SKM-1 treated with dmso at 0.1 percent for 144 hours (cell line): ENCODE data around the gene SEPTIN5.
"Not testable (repeated sequence)": the region's sequence is repeated elsewhere in the genome, so short reads cannot be mapped to it uniquely, and the experiment has no call there.

ENCODE experiments used
- DNase-seq: peaks from one replicate; lab custom pipeline; 2025; ENCODE audit not compliant: unreplicated experiment; lab: John Stamatoyannopoulos, UW

SEPTIN5 gene

GRCh38 chr22:19680911-19681862 is 33.1 kb upstream of the SEPTIN5 start:
- no peak for DNase-seq

- no peak for DNase-seq
Measured at GRCh38 chr22:19681863-19682245, 32.4 kb upstream of the SEPTIN5 start.

GRCh38 chr22:19686946-19687345 is 27.4 kb upstream of the SEPTIN5 start:
- DNase-seq, result no peak

DNA sequence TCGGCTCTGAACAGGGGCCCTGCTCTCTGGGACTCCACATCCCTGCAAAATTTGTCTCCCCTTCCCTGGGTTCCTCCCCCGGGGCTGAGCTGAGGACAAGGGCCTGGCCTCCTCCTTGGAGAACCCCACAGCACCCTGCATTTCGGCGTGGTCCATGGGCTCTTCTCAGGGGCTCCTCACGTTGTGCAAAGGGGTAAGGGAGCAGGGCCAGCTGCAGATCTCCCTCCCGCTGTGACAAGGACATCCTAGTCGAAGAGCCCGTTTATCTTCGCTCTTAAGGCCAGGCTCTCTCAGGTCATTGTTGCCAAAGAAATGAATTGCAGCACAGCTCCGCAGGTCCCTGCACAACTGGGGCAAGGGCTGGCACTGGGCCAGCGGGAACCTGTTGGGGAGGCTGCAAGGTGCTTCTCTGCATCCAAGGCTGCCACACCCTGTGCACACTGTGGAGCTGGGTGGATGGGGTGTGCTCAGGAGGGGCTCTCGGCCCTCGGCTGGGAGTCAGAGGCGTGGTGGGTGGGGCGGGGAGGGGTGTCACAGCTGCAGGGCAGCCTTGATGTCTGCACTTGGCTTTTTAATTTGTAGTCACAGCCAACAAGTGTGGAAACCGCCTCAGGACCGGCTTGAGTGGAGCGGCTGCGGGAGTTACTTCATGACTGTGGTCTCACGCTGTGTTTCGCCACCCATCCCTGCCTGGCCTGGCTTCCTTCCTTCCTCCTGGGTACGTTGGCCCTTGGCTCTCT is 26.6 kb upstream of the SEPTIN5 start:
- DNase-seq, result peak; percentile 97

GRCh38 chr22:19688301-19689290 is 25.7 kb upstream of the SEPTIN5 start:
- DNase-seq, result no peak

DNA sequence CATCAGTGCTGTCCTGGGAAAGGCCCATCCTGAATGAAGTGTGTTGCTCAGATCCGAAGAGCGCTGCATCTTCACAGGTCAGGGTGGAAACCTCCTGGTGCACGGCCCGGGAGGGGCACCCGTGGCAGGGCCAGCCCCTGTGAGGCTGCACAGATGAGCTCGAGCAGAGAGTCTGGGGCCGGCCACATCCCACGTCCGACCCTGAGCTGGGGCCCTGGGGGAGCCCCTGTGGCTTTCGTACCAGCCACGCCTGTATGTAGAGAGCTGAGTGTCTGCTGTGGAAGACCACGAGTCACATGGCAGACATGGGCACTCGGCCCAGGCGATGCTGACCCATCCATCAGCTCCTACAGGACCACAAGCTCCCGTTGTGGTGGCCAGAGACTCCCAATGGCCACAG is 24.9 kb upstream of the SEPTIN5 start:
- DNase-seq, result no peak

DNA sequence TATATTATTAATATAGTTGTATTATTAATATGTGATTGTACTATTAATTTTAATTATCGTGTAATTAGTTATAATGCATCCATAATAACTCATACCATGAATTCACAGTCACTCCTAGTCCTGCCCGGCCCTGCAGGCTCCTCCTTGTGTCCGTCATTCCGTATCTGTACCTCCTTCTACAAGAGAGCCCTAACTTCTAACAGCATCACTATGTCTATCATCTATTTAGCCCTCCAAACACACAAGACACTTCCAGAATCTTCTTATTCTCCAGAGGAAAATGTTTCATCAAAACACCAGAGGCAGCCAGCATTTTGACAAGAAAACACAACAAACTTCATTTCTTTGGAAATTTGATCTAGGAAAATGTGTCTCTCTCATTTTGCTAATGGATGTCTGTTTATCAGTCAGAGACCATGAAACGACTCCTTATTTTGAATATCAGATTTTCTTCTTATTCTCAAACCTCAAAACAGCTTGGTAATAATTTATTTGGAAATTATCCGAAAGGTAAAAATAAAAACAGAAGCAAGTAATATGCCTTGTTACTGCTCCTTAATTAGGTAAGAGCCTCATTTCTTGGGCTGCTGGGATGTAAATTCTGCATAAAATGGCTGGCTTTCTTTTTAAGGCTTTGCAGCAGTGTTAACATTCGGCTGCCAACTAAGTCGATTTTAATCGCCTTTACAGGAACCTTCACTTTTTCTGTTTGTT is 23.1 kb upstream of the SEPTIN5 start:
- no peak for DNase-seq

DNA sequence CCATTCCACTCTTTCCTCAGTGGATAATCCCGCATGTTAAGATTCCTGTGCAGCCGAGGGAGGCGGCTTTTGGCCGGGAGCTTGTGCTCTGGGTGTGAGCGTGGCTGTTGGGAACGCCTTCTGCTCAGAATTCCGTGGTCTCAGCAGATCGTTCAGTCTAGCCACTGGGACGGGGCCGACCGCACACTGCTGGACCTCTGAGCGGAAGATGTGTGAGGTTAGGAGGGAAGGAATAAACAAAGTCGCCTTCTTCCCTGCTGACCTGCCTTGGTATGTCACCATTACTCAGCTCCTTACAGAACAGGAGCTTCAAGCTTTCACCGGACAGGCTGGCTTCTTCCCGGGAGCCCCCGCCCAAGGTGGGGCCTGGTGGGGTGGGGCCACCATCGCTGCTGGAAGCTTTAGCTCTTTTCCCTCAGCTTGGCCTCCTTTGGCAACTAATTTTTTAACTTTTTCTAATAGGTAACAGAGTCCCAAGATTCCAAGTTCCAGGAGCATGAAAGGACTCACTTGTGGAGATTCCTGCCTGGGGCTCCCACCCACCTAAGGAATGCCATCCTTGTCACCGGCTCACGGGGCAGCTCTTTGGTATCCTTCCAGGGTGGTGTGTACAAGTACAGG is 22.5 kb upstream of the SEPTIN5 start:
- no peak for DNase-seq

- no peak for DNase-seq
Measured at GRCh38 chr22:19693581-19693980, 20.7 kb upstream of the SEPTIN5 start.

GRCh38 chr22:19693981-19694670 is 20.2 kb upstream of the SEPTIN5 start:
- DNase-seq, result no peak

DNA sequence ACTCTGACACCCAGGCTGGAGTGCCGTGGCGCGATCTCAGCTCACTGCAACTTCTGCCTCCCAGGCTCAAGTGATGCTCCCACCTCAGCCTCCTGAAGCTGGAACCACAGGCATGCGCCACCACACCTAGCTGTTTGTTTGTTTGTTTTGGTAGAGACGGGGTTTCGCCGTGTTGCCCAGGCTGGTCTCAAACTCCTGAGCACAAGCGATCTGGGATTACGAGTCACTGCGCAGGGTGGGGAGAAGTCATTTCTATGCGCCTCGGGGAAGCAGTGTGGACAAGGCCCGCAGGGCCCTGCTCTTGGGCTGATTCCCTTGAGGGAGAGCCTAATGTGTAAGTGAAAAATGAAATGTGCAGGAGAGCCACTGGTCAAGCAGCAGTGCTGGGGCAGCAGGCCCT is 19.6 kb upstream of the SEPTIN5 start:
- DNase-seq, result no peak

DNA sequence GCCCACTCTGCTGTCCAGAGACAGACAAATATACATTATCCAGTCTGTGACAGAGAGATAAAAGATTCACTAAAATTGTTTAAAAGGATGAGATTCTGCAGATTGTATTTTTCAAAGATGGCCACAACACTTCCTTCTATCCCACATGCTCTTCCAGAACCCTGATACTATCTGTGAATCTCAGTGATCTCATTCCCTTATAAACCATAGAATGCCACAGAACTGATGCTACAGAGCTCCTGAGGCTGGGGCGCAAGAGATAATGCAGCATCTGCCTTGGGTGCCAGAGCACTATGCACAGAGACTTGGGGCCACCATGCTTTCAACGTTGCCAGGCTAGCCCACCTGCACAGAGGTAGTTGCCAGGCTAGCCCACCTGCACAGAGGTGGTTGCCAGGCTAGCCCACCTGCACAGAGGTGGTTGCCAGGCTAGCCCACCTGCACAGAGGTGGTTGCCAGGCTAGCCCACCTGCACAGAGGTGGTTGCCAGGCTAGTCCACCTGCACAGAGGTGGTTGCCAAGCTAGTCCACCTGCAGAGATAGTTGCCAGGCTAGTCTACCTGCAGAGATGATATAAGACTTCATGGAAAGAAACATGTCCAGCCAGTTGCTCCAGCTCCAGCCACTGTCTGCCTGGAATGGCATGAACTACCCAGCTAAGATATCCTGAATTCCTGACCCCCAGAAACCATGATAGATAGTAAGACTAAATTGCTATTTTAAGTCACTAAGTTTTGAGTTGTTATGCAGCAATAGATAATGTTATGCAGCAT is 17.6 kb upstream of the SEPTIN5 start:
- DNase-seq, result no peak

DNA sequence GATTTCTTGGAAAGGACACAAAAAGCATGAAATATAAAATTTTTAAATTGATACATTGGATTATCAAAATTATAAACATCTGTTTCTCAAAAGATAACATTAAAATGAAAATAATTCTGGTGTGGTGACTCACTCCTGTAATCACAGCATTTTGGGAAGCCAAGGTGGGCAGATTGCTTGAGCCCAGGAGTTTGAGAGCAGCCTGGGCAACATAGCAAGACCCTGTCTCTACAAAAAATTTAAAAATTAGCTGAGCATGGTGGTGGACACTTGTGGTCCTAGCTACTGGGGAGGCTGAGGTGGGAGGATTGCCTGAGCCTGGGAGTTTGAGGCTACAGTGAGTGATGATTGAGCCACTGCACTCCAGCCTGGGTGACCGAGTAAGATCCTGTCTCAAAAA is 16.4 kb upstream of the SEPTIN5 start:
- not testable (repeated sequence) for DNase-seq

GRCh38 chr22:19700790-19701419 is 13.4 kb upstream of the SEPTIN5 start:
- no peak for DNase-seq

DNA sequence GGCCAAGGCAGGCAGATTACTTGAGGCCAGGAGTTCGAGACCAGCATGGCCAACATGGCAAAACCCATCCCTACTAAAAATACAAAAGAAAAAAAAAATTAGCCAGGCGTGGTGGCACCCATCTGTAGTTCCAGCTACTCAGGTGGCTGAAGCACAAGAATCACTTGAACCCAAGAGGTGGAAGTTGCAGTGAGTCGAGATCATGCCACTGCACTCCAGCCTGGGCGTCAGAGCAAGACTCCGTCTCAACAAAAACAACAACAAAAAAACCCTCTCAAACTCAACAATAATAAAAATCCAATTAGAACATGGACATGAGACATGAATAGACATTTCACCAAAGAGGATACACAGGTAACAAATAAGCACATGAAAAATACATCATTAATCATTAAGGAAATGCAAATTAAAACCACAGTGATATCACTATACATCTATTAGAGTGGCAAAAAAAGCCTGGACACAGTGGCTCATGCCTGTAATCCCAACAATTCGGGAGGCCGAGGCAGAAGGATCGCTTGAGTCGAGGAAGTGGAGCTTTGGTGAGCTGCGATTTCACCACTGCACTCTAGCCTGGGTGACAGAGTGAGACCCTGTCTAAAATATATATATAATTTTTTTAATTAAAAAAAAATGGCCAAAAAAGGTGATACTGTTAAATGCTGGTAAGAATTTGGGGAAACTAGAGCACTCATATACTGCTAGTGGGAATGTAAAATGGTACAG is 12.7 kb upstream of the SEPTIN5 start:
- DNase-seq, result no peak

DNA sequence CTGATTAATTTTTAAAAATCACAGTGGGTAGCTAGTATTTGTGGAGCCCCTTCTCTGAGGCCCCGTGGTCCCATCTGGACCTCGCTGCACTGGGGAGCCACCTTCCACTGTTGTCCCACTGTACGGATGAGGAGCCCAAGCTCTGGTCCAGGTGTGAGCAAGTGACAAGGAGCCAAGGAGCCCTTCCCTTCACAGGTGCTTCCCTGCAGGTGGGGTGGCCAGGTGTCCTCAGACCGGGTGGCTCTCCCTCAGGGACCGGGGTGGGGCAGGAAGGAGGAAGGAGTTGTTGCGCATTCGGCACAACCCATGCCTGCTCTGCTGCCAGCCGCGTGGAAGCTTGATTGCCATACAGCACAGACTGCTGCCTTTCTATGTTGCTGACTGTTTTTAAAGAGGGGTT is 10.4 kb upstream of the SEPTIN5 start:
- no peak for DNase-seq

GRCh38 chr22:19704355-19705015 is 9.8 kb upstream of the SEPTIN5 start:
- DNase-seq, result no peak
